H9 (cell line): Measurements from ENCODE around the gene ARHGAP40. TPM values are rescaled to one million over a fixed set of nuclear protein-coding genes. Genes with fewer than 3 reads are reported as not detected.

Experiments used
- DNase-seq: peaks from one replicate; pipeline ENCODE4 v3.0.0-alpha.2; 2017
- H2AFZ ChIP-seq: one replicate; pipeline ENCODE4 v1.6.1; 2013; ENCODE audit warnings: mild to moderate bottlenecking, low read length, control low read depth, moderate library complexity
- H2AK5ac ChIP-seq: 2 replicates; pipeline ENCODE4 v1.6.1; 2013; ENCODE audit warnings: low read length, control low read depth, mixed read lengths; ENCODE audit not compliant: insufficient read length
- H2BK120ac ChIP-seq: one replicate; pipeline ENCODE4 v1.6.1; 2013; ENCODE audit warnings: low read depth, mild to moderate bottlenecking, low read length, control low read depth, inconsistent platforms; ENCODE audit not compliant: poor library complexity, severe bottlenecking
- H2BK12ac ChIP-seq: 2 replicates; pipeline ENCODE4 v1.6.1; 2013; ENCODE audit warnings: low read length, control low read depth, mixed read lengths, low read depth; ENCODE audit not compliant: insufficient read length
- H2BK15ac ChIP-seq: 2 replicates; pipeline ENCODE4 v1.6.1; 2013; ENCODE audit warnings: low read depth, low read length, control low read depth
- H2BK20ac ChIP-seq: one replicate; pipeline ENCODE4 v1.6.1; 2013; ENCODE audit warnings: low read depth, mild to moderate bottlenecking, low read length, control low read depth, inconsistent platforms; ENCODE audit not compliant: poor library complexity, severe bottlenecking
- H2BK5ac ChIP-seq: 2 replicates; pipeline ENCODE4 v1.6.1; 2013; ENCODE audit warnings: low read length, control low read depth, mixed read lengths; ENCODE audit not compliant: insufficient read length
- H3K14ac ChIP-seq: 2 replicates; pipeline ENCODE4 v1.6.1; 2013; ENCODE audit warnings: low read length, control low read depth; ENCODE audit not compliant: insufficient read depth
- H3K18ac ChIP-seq: 2 replicates; pipeline ENCODE4 v1.6.1; 2013; ENCODE audit warnings: low read depth, mild to moderate bottlenecking, mixed read lengths, low read length, control low read depth; ENCODE audit not compliant: insufficient read length
- H3K23ac ChIP-seq: 2 replicates; pipeline ENCODE4 v1.6.1; 2013; ENCODE audit warnings: low read length, control low read depth, mixed read lengths, low read depth; ENCODE audit not compliant: insufficient read length
- H3K23me2 ChIP-seq: 2 replicates; pipeline ENCODE4 v1.6.1; 2013; ENCODE audit warnings: low read depth, mild to moderate bottlenecking, mixed read lengths, low read length, control low read depth; ENCODE audit not compliant: insufficient read length, poor library complexity, severe bottlenecking
- H3K27ac ChIP-seq: 2 replicates; pipeline ENCODE4 v1.5.1; 2013; ENCODE audit warnings: low read length, control low read depth, mixed read lengths, low read depth; ENCODE audit not compliant: insufficient read length
- H3K27me3 ChIP-seq: 2 replicates; pipeline ENCODE4 v1.6.1; 2013; ENCODE audit warnings: low read length, control low read depth, inconsistent platforms; ENCODE audit not compliant: insufficient read depth
- H3K4ac ChIP-seq: 2 replicates; pipeline ENCODE4 v1.6.1; 2013; ENCODE audit warnings: low read depth, mild to moderate bottlenecking, control low read depth, inconsistent platforms, low read length, moderate library complexity
- H3K4me1 ChIP-seq: 2 replicates; pipeline ENCODE4 v1.6.1; 2013; ENCODE audit warnings: low read length, control low read depth, inconsistent platforms; ENCODE audit not compliant: insufficient read depth
- H3K4me2 ChIP-seq: 2 replicates; pipeline ENCODE4 v1.6.1; 2013; ENCODE audit warnings: low read length, control low read depth, mixed read lengths; ENCODE audit not compliant: insufficient read length, insufficient read depth
- H3K56ac ChIP-seq: 2 replicates; pipeline ENCODE4 v1.6.1; 2013; ENCODE audit warnings: low read depth, mild to moderate bottlenecking, mixed read lengths, low read length, control low read depth; ENCODE audit not compliant: insufficient read length
- H3K79me1 ChIP-seq: 2 replicates; pipeline ENCODE4 v1.6.1; 2013; ENCODE audit warnings: low read depth, mild to moderate bottlenecking, moderate library complexity, low read length, control low read depth, inconsistent platforms; ENCODE audit not compliant: insufficient read depth, poor library complexity, severe bottlenecking
- H3K79me2 ChIP-seq: 2 replicates; pipeline ENCODE4 v1.6.1; 2013; ENCODE audit warnings: low read length, control low read depth, inconsistent platforms; ENCODE audit not compliant: insufficient read depth
- H3K9ac ChIP-seq: 2 replicates; pipeline ENCODE4 v1.6.1; 2013; ENCODE audit warnings: low read length, control low read depth, mixed read lengths; ENCODE audit not compliant: insufficient read length; ENCODE audit errors: extremely low read depth
- H3K9me3 ChIP-seq: one replicate; pipeline ENCODE4 v1.6.1; 2013; ENCODE audit warnings: low read depth, low read length, inconsistent platforms; ENCODE audit not compliant: control insufficient read depth
- H3T11ph ChIP-seq: one replicate; pipeline ENCODE4 v1.6.1; 2013; ENCODE audit warnings: mild to moderate bottlenecking, low read length, control low read depth, inconsistent platforms
- H4K20me1 ChIP-seq: one replicate; pipeline ENCODE4 v1.6.1; 2013; ENCODE audit not compliant: control insufficient read depth, insufficient read length, insufficient read depth
- H4K5ac ChIP-seq: 2 replicates; pipeline ENCODE4 v1.6.1; 2013; ENCODE audit warnings: low read depth, mild to moderate bottlenecking, mixed read lengths, low read length, control low read depth; ENCODE audit not compliant: insufficient read length
- H4K8ac ChIP-seq: replicated peaks from 2 replicates; pipeline ENCODE4 v1.6.1; 2013; ENCODE audit warnings: low read length, control low read depth, mixed read lengths, low read depth; ENCODE audit not compliant: insufficient read length
- H4K91ac ChIP-seq: 2 replicates; pipeline ENCODE4 v1.6.1; 2013; ENCODE audit warnings: low read depth, mild to moderate bottlenecking, moderate library complexity, mixed read lengths, low read length, control low read depth; ENCODE audit not compliant: insufficient read length
- H3K27ac Mint-ChIP-seq, 3 experiments: 2 replicates in 2 of 3; 3 replicates in 1 of 3; pipeline ENCODE4 v1.8.0; 2020 to 2021; ENCODE audit warnings: mixed read lengths in 3 of 3, mild to moderate bottlenecking in 1 of 3, moderate library complexity in 1 of 3
- H3K27me3 Mint-ChIP-seq: 2 replicates; pipeline ENCODE4 v1.8.0; 2021; ENCODE audit warnings: low read depth, mild to moderate bottlenecking, moderate library complexity, mixed read lengths
- H3K36me3 Mint-ChIP-seq, 3 experiments: 2 replicates in 2 of 3; 3 replicates in 1 of 3; pipeline ENCODE4 v1.8.0; 2020 to 2021; ENCODE audit warnings: low read depth in 3 of 3, mixed read lengths in 3 of 3; ENCODE audit not compliant: insufficient read depth in 1 of 3
- H3K4me1 Mint-ChIP-seq, 2 experiments: 2 replicates each; pipeline ENCODE4 v1.8.0; 2020; ENCODE audit warnings: mixed read lengths in 2 of 2
- H3K4me3 Mint-ChIP-seq, 2 experiments: 2 replicates in 1 of 2; 3 replicates in 1 of 2; pipeline ENCODE4 v1.8.0; 2020 to 2021; ENCODE audit warnings: mild to moderate bottlenecking in 2 of 2, mixed read lengths in 2 of 2, moderate library complexity in 1 of 2
- H3K9me3 Mint-ChIP-seq, 2 experiments: 2 replicates in 1 of 2; 3 replicates in 1 of 2; pipeline ENCODE4 v1.8.0; 2020; ENCODE audit warnings: mild to moderate bottlenecking in 2 of 2, mixed read lengths in 2 of 2, moderate library complexity in 1 of 2
- total RNA-seq: library from RNA; stranded (reverse); gene quantifications from 2 replicates; pipeline ENCODE4 v1.2.1, GENCODE V29; 2021
- TF ChIP-seq, protein P1 (sequence below): fragments of 200-600 bp; sonication (generic); conservative IDR thresholded peaks from 3 replicates; pipeline ENCODE4 v1.8.0; 2021; ENCODE audit warnings: antibody characterized with exemption, mild to moderate bottlenecking

Gene ARHGAP40
- total RNA-seq, 1 experiment from 2014 or later = 0.17 TPM

DNA sequence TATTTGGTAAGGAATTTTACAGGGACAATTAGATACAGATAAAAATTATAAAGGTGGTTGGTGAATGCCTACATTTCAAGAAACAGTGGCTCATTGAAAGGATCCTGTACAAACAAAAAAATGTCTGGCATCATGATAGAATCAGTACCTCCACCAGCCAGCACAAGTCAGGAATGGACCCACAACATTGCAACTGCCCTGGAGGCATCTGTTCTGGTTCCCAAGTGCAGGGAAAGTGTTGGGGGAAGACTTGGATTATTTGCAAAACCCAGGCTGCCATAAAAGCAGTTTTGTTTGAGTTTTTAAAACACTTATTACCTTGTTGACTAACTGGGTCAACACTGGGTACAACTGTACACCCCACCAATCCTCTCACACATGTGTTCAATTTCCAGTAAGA lies 24.3 kb downstream of the ARHGAP40 start:
- no peaks in the 10 kb centered on the region; a peak in 3 of 7 replicates for H3K36me3 Mint-ChIP-seq
- no peak overlapping the region for H3K4ac ChIP-seq
- no peaks in the 10 kb centered on the region for H3K9me3 ChIP-seq
- no peak overlapping the region for H3K14ac ChIP-seq
- no peaks in the 10 kb centered on the region for H3K79me1 ChIP-seq
- H3K27me3 ChIP-seq = no peaks in the 10 kb centered on the region
- H3K27ac Mint-ChIP-seq = no peak overlapping the region
- H3K9ac ChIP-seq = no peak overlapping the region
- H3K27me3 Mint-ChIP-seq = peaks cover 2% of the 10 kb centered on the region; the same call in 1 of the 2 replicates
- H4K20me1 ChIP-seq = no peaks in the 10 kb centered on the region
- no peak overlapping the region for H3K23ac ChIP-seq
- H3K4me3 Mint-ChIP-seq = no peak overlapping the region
- H3K56ac ChIP-seq = no peak overlapping the region
- no peak overlapping the region for H3K4me2 ChIP-seq
- H3K4me1 Mint-ChIP-seq = peaks cover 13 to 14% of the 10 kb centered on the region in 2 experiments; a peak in 3 of 4 replicates
- no peak overlapping the region for H2AFZ ChIP-seq
- TF ChIP-seq, protein P1, sequence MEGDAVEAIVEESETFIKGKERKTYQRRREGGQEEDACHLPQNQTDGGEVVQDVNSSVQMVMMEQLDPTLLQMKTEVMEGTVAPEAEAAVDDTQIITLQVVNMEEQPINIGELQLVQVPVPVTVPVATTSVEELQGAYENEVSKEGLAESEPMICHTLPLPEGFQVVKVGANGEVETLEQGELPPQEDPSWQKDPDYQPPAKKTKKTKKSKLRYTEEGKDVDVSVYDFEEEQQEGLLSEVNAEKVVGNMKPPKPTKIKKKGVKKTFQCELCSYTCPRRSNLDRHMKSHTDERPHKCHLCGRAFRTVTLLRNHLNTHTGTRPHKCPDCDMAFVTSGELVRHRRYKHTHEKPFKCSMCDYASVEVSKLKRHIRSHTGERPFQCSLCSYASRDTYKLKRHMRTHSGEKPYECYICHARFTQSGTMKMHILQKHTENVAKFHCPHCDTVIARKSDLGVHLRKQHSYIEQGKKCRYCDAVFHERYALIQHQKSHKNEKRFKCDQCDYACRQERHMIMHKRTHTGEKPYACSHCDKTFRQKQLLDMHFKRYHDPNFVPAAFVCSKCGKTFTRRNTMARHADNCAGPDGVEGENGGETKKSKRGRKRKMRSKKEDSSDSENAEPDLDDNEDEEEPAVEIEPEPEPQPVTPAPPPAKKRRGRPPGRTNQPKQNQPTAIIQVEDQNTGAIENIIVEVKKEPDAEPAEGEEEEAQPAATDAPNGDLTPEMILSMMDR = no peak
- no peak overlapping the region for H2BK120ac ChIP-seq
- H2BK20ac ChIP-seq = no peak overlapping the region
- no peaks in the 10 kb centered on the region for H3K79me2 ChIP-seq
- no peak overlapping the region for H4K8ac ChIP-seq
- DNase-seq = no peak
- no peak overlapping the region for H3K18ac ChIP-seq
- H4K91ac ChIP-seq = no peak overlapping the region
- H4K5ac ChIP-seq = no peak overlapping the region
- no peak overlapping the region for H3T11ph ChIP-seq
- no peak overlapping the region for H3K27ac ChIP-seq
- H2BK5ac ChIP-seq = no peak overlapping the region
- no peak overlapping the region for H2AK5ac ChIP-seq
- no peaks in the 10 kb centered on the region; the same call in 1 of the 2 replicates for H3K4me1 ChIP-seq
- no peaks in the 10 kb centered on the region for H3K23me2 ChIP-seq
- H2BK12ac ChIP-seq = no peak overlapping the region
- no peaks in the 10 kb centered on the region for H3K9me3 Mint-ChIP-seq
- no peak overlapping the region for H2BK15ac ChIP-seq
